ENCODE results near the gene CRAMP1.

CRAMP1 gene

GRCh38 chr16:1670371-1670770, 58.2 kb downstream of the CRAMP1 start:
- Histone ChIP-seq H3K36me3 (ENCODE audit: control insufficient read depth in 2 of 2, insufficient read depth in 2 of 2, low read length in 2 of 2) (peaks cover 82 to 90% of the 10 kb centered on the region in 2 donors), H3K9me3 (ENCODE audit: control insufficient read depth in 2 of 2, low read length in 2 of 2) (no peaks in the 10 kb centered on the region), H3K4me3 (ENCODE audit: low read length in 2 of 2) (no peak overlapping the region)

DNA sequence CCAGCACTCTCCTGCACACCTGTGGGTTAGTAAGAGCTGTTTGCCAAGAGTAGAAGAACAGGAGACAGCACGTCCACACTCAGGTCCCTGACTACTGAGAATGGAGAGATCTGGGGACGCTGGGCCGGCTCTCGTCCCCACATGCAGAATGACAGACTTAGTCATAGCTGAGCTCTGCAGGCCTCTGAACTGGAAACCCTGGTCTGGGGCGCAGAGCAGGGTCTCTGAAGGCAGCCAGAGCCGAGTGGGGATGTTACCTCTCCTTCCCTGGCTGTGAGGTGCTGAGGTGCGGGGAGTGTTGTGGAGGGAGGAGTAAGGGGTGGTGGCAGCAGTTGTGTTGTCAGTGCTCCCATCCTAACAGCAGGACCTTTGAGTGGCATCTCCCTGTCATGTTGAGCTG, 58.7 kb downstream of the CRAMP1 start:
- Histone ChIP-seq H3K27ac (ENCODE audit: low read length) (no peak overlapping the region), H3K27me3 (ENCODE audit: control insufficient read depth in 1 of 2, insufficient read depth in 2 of 2, low read length in 2 of 2) (no peaks in the 10 kb centered on the region), H3K9ac (ENCODE audit: low read length in 2 of 2) (no peak overlapping the region), H3K9me3 (ENCODE audit: control insufficient read depth in 2 of 2, low read length in 2 of 2) (no peaks in the 10 kb centered on the region), H3K4me3 (ENCODE audit: low read length in 2 of 2) (no peak overlapping the region), H3K36me3 (ENCODE audit: control insufficient read depth in 2 of 2, insufficient read depth in 2 of 2, low read length in 2 of 2) (peaks cover 82 to 86% of the 10 kb centered on the region in 2 donors), H3K4me1 (ENCODE audit: control insufficient read depth, insufficient read depth, low read length) (no peaks in the 10 kb centered on the region)

More at GRCh38 chr16:1670371-1670770, 58.2 kb downstream of the CRAMP1 start:
- Histone ChIP-seq H3K4me1 (ENCODE audit: control insufficient read depth, insufficient read depth, low read length) (no peaks in the 10 kb centered on the region), H3K9ac (ENCODE audit: low read length in 2 of 2) (no peak overlapping the region), H3K27me3 (ENCODE audit: control insufficient read depth in 1 of 2, insufficient read depth in 2 of 2, low read length in 2 of 2) (no peaks in the 10 kb centered on the region), H3K27ac (ENCODE audit: low read length) (no peak overlapping the region)

DNA sequence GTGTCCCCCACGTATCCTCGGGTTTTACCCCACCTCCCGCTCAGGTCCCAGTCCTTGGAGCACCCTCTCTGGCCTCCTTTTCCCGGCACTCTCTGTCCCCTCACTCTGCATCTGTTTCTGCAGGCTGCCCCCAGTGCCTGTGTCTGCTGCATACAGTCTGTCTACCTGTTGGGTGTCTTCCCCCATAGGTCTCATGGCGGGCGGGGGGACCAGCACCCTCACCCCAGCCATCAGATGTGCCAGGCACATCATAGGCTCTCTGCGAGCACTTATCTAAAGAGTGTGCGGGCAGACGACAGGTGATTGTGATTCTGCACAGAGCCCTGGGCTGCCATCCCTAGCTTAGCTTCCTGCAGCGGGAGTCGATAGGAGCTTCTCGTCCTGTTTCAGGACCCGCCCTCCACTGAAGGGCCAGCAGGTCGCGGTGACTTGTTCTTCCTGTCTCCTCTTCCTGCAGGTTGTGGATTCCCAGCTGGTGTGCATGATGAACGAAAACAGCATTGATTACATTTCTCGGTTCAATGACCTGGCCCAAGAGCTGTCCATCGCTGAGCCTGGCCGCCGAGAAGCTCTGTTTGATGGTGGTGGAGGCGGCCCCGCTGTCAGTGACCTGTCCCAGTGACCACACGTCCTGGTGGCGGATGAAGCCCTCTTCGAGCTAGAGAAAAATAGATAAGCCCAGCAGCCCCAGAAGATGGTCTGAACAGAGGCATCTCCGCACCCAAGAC, 61.4 kb downstream of the CRAMP1 start:
- no peaks in the 10 kb centered on the region for H3K9me3 ChIP-seq (ENCODE audit: control insufficient read depth in 2 of 2, low read length in 2 of 2)
- H3K36me3 ChIP-seq (ENCODE audit: control insufficient read depth in 2 of 2, insufficient read depth in 2 of 2, low read length in 2 of 2), result peaks cover 56 to 58% of the 10 kb centered on the region in 2 donors
- H3K4me3 ChIP-seq (ENCODE audit: low read length in 2 of 2), result no peak overlapping the region
- H3K27me3 ChIP-seq (ENCODE audit: control insufficient read depth in 1 of 2, insufficient read depth in 2 of 2, low read length in 2 of 2), result no peaks in the 10 kb centered on the region
- H3K9ac ChIP-seq (ENCODE audit: low read length in 2 of 2), result no peak overlapping the region
- no peak overlapping the region for H3K27ac ChIP-seq (ENCODE audit: low read length)
- H3K4me1 ChIP-seq (ENCODE audit: control insufficient read depth, insufficient read depth, low read length), result peaks cover under 1% of the 10 kb centered on the region

DNA sequence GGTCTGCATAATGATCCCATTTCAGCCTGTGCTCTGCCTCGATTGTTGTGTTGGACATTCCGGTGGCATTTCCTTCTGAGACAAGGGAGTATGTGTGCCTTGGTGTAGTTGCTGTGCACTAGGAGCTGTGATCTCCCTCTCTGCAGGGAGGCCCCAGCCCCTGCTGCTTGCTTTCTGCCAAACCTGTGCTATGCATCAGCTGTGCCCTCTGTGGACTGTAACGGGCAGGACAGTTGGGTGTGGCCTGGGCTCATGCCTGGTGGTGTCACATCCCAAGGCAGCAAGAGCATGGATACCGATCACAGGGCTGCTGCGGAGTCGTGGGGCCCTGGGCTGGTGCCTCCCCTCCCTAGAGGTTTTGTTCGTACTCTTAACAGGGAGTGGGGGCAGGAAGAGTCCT, 62.1 kb downstream of the CRAMP1 start:
- H3K4me3 ChIP-seq (ENCODE audit: low read length in 2 of 2), result no peak overlapping the region
- no peak overlapping the region for H3K9ac ChIP-seq (ENCODE audit: low read length in 2 of 2)
- H3K4me1 ChIP-seq (ENCODE audit: control insufficient read depth, insufficient read depth, low read length), result peaks cover 8% of the 10 kb centered on the region
- H3K9me3 ChIP-seq (ENCODE audit: control insufficient read depth in 2 of 2, low read length in 2 of 2), result no peaks in the 10 kb centered on the region
- no peak overlapping the region for H3K27ac ChIP-seq (ENCODE audit: low read length)
- H3K36me3 ChIP-seq (ENCODE audit: control insufficient read depth in 2 of 2, insufficient read depth in 2 of 2, low read length in 2 of 2), result peaks cover 49 to 52% of the 10 kb centered on the region in 2 donors
- H3K27me3 ChIP-seq (ENCODE audit: control insufficient read depth in 1 of 2, insufficient read depth in 2 of 2, low read length in 2 of 2), result no peaks in the 10 kb centered on the region

GRCh38 chr16:1674751-1675664, 62.8 kb downstream of the CRAMP1 start:
- H3K9ac ChIP-seq (ENCODE audit: low read length in 2 of 2), result no peak overlapping the region
- no peak overlapping the region for H3K27ac ChIP-seq (ENCODE audit: low read length)
- H3K36me3 ChIP-seq (ENCODE audit: control insufficient read depth in 2 of 2, insufficient read depth in 2 of 2, low read length in 2 of 2), result peaks cover 46 to 47% of the 10 kb centered on the region in 2 donors
- H3K4me1 ChIP-seq (ENCODE audit: control insufficient read depth, insufficient read depth, low read length), result peaks cover 8% of the 10 kb centered on the region
- no peak overlapping the region for H3K4me3 ChIP-seq (ENCODE audit: low read length in 2 of 2)
- no peaks in the 10 kb centered on the region for H3K27me3 ChIP-seq (ENCODE audit: control insufficient read depth in 1 of 2, insufficient read depth in 2 of 2, low read length in 2 of 2)
- no peaks in the 10 kb centered on the region for H3K9me3 ChIP-seq (ENCODE audit: control insufficient read depth in 2 of 2, low read length in 2 of 2)

- Histone ChIP-seq H3K27ac (ENCODE audit: low read length) (no peak overlapping the region), H3K9me3 (ENCODE audit: control insufficient read depth in 2 of 2, low read length in 2 of 2) (no peaks in the 10 kb centered on the region), H3K4me1 (ENCODE audit: control insufficient read depth, insufficient read depth, low read length) (peaks cover 8% of the 10 kb centered on the region), H3K9ac (ENCODE audit: low read length in 2 of 2) (no peak overlapping the region), H3K27me3 (ENCODE audit: control insufficient read depth in 1 of 2, insufficient read depth in 2 of 2, low read length in 2 of 2) (no peaks in the 10 kb centered on the region), H3K4me3 (ENCODE audit: low read length in 2 of 2) (no peak overlapping the region), H3K36me3 (ENCODE audit: control insufficient read depth in 2 of 2, insufficient read depth in 2 of 2, low read length in 2 of 2) (peaks cover 32 to 35% of the 10 kb centered on the region in 2 donors)
Measured at GRCh38 chr16:1676661-1677060, 64.5 kb downstream of the CRAMP1 start.

GRCh38 chr16:1677339-1677738, 65.2 kb downstream of the CRAMP1 start:
- Histone ChIP-seq H3K4me3 (ENCODE audit: low read length in 2 of 2) (peak overlapping the region in 1 of 2 donors; percentile 76), H3K27me3 (ENCODE audit: control insufficient read depth in 1 of 2, insufficient read depth in 2 of 2, low read length in 2 of 2) (no peaks in the 10 kb centered on the region), H3K36me3 (ENCODE audit: control insufficient read depth in 2 of 2, insufficient read depth in 2 of 2, low read length in 2 of 2) (peaks cover 25 to 28% of the 10 kb centered on the region in 2 donors), H3K9ac (ENCODE audit: low read length in 2 of 2) (no peak overlapping the region), H3K4me1 (ENCODE audit: control insufficient read depth, insufficient read depth, low read length) (peaks cover 8% of the 10 kb centered on the region), H3K27ac (ENCODE audit: low read length) (no peak overlapping the region), H3K9me3 (ENCODE audit: control insufficient read depth in 2 of 2, low read length in 2 of 2) (no peaks in the 10 kb centered on the region)

DNA sequence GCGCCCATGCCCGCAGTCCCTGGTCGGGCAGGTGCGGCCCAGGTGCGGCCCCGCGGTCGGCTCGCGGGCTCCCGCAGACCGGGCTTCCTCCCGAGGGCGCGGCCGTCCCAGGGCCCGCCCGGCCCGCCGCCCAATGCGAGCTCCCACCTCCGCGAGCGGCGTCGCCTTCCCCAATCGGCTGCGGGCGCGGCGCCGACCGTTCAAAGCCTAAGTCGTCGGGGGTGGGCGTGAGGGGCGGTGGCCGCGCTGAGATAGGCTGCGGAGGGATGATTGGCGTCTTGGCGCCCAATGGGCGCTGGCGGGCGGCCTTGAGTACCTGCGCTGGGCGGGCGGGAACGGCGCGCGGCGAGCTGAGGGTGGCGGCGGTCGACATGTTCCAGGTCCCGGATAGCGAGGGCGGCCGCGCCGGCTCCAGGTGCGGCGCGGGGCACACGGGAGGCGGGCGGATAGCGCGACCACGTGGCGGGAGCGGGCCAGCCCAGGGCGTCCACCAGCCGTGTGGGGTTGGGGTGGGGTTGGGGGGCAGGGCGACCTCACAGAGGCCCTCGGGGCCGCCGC, 65.9 kb downstream of the CRAMP1 start, which contains the start of gene JPT2:
JPT2 (plus strand) TSS at position 338 of the 558 bp plus-strand sequence; CDS start at position 372, 34 bp downstream.
- H3K4me1 ChIP-seq (ENCODE audit: control insufficient read depth, insufficient read depth, low read length), result peaks cover 8% of the 10 kb centered on the region

GRCh38 chr16:1678500-1679098, 66.4 kb downstream of the CRAMP1 start:
- peaks cover 8% of the 10 kb centered on the region for H3K4me1 ChIP-seq (ENCODE audit: control insufficient read depth, insufficient read depth, low read length)
- peak overlapping the region; percentile 76 for H3K4me3 ChIP-seq (ENCODE audit: low read length in 2 of 2)
- no peaks in the 10 kb centered on the region for H3K27me3 ChIP-seq (ENCODE audit: control insufficient read depth in 1 of 2, insufficient read depth in 2 of 2, low read length in 2 of 2)
- no peaks in the 10 kb centered on the region for H3K9me3 ChIP-seq (ENCODE audit: control insufficient read depth in 2 of 2, low read length in 2 of 2)
- H3K36me3 ChIP-seq (ENCODE audit: control insufficient read depth in 2 of 2, insufficient read depth in 2 of 2, low read length in 2 of 2), result peaks cover 17 to 19% of the 10 kb centered on the region in 2 donors
- peak overlapping the region; percentile 64 to 72 for H3K9ac ChIP-seq (ENCODE audit: low read length in 2 of 2)
- no peak overlapping the region for H3K27ac ChIP-seq (ENCODE audit: low read length)

More for the DNA sequence above, 65.9 kb downstream of the CRAMP1 start, which contains the start of gene JPT2:
- Histone ChIP-seq H3K4me3 (ENCODE audit: low read length in 2 of 2) (peak within 1 kb of the TSS; percentile 76), H3K36me3 (ENCODE audit: control insufficient read depth in 2 of 2, insufficient read depth in 2 of 2, low read length in 2 of 2) (peaks cover 20 to 22% of the 10 kb centered on the region in 2 donors), H3K9me3 (ENCODE audit: control insufficient read depth in 2 of 2, low read length in 2 of 2) (no peaks in the 10 kb centered on the region), H3K27ac (ENCODE audit: low read length) (no peak within 1 kb of the TSS), H3K27me3 (ENCODE audit: control insufficient read depth in 1 of 2, insufficient read depth in 2 of 2, low read length in 2 of 2) (no peaks in the 10 kb centered on the region), H3K9ac (ENCODE audit: low read length in 2 of 2) (peak within 1 kb of the TSS; percentile 64 to 72)

- peaks cover 8% of the 10 kb centered on the region for H3K4me1 ChIP-seq (ENCODE audit: control insufficient read depth, insufficient read depth, low read length)
- no peak overlapping the region for H3K27ac ChIP-seq (ENCODE audit: low read length)
- H3K9ac ChIP-seq (ENCODE audit: low read length in 2 of 2), result no peak overlapping the region
- no peaks in the 10 kb centered on the region for H3K27me3 ChIP-seq (ENCODE audit: control insufficient read depth in 1 of 2, insufficient read depth in 2 of 2, low read length in 2 of 2)
- no peaks in the 10 kb centered on the region for H3K9me3 ChIP-seq (ENCODE audit: control insufficient read depth in 2 of 2, low read length in 2 of 2)
- peaks cover 3 to 4% of the 10 kb centered on the region in 2 donors for H3K36me3 ChIP-seq (ENCODE audit: control insufficient read depth in 2 of 2, insufficient read depth in 2 of 2, low read length in 2 of 2)
- H3K4me3 ChIP-seq (ENCODE audit: low read length in 2 of 2), result no peak overlapping the region
Measured at GRCh38 chr16:1680361-1680760, 68.2 kb downstream of the CRAMP1 start.

Measured in stomach smooth muscle (tissue), 2 donors.